Stomach smooth muscle (tissue), 2 donors: Measurements from ENCODE around the gene PPP1R3G.

Source experiments
- H3K27ac ChIP-seq: one replicate; pipeline ENCODE4 v1.7.0; 2013; ENCODE audit warnings: mild to moderate bottlenecking, low read length, inconsistent platforms
- H3K27me3 ChIP-seq, 2 donors: one replicate each; pipeline ENCODE4 v1.7.0; 2013; ENCODE audit warnings: low read length in 2 of 2; ENCODE audit not compliant: insufficient read depth in 2 of 2, control insufficient read depth in 1 of 2
- H3K36me3 ChIP-seq, 2 donors: one replicate each; pipeline ENCODE4 v1.7.0; 2013; ENCODE audit warnings: low read length in 2 of 2; ENCODE audit not compliant: control insufficient read depth in 2 of 2, insufficient read depth in 2 of 2
- H3K4me1 ChIP-seq: one replicate; pipeline ENCODE4 v1.7.0; 2013; ENCODE audit warnings: low read length; ENCODE audit not compliant: control insufficient read depth, insufficient read depth
- H3K4me3 ChIP-seq, 2 donors: one replicate each; pipeline ENCODE4 v1.7.0; 2013; ENCODE audit warnings: low read length in 2 of 2
- H3K9ac ChIP-seq, 2 donors: one replicate each; pipeline ENCODE4 v1.7.0; 2013; ENCODE audit warnings: low read length in 2 of 2, mild to moderate bottlenecking in 1 of 2
- H3K9me3 ChIP-seq, 2 donors: one replicate each; pipeline ENCODE4 v1.7.0; 2013; ENCODE audit warnings: low read length in 2 of 2; ENCODE audit not compliant: control insufficient read depth in 2 of 2
- donor health status: healthy.
- donor health status: Pancreatic carcinoma.

PPP1R3G gene

DNA sequence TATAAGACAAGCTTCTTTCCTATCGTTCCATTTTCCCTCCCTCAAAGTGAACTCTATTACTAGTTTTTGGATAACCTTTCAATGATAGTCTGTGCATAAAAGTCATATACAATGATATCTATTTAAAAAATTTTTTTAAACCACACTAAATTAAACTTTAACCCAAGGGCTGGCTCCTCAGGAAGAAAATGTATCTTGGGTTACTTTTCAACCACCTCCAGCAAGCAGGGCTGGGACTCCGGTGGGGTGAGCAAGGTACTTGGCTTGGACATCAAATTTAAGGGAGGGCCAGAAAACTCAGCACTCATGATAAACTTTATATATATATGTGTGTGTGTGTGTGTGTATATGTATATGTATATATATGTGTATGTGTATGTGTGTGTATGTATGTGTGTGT is 13.9 kb upstream of the PPP1R3G start:
- no peaks in the 10 kb centered on the region for H3K27me3 ChIP-seq
- no peak overlapping the region for H3K4me3 ChIP-seq
- no peak overlapping the region for H3K27ac ChIP-seq
- H3K9ac ChIP-seq: no peak overlapping the region
- no peaks in the 10 kb centered on the region for H3K36me3 ChIP-seq
- H3K9me3 ChIP-seq: peaks cover 0 to 6% of the 10 kb centered on the region in 2 donors
- no peaks in the 10 kb centered on the region for H3K4me1 ChIP-seq

DNA sequence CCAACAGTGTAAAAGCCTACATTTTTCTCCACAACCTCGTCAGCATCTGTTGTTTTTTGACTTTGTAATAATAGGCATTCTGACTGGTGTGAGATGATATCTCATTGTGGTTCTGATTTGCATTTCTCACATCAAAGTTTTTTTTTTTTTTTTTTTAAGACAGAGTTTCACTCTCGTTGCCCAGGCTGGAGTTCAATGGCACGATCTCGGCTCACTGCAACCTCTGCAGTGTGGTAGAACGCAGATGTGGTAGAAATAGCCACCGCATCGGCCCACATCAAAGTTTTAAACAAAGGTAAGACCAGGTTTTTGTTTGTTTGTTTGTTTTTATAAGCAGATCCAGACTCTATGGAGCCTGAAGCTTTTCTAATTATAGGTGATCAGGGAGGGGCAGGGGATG is 12.7 kb upstream of the PPP1R3G start:
- H3K36me3 ChIP-seq: no peaks in the 10 kb centered on the region
- H3K9me3 ChIP-seq: peaks cover 0 to 2% of the 10 kb centered on the region in 2 donors
- H3K4me3 ChIP-seq: no peak overlapping the region
- no peaks in the 10 kb centered on the region for H3K4me1 ChIP-seq
- no peaks in the 10 kb centered on the region for H3K27me3 ChIP-seq
- H3K9ac ChIP-seq: no peak overlapping the region
- no peak overlapping the region for H3K27ac ChIP-seq

DNA sequence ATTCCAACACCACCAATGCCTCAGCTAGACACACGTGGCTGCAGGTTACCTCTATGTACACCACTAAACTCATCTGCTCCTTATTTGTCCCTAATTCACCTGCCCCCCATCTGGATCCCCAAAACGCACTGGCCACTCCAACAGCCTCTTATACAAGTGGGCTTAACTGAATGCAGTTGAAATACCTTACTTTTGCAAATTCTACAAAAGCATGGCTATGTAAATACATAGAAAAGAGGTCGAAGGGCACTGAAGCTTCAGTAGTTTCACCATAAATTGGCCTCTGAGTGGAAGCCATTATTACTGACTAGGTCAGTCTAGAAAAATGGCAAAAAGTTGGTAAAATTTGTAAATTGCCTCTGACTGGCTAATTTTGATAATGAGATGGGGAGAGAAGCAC is 11.1 kb upstream of the PPP1R3G start:
- H3K36me3 ChIP-seq: no peaks in the 10 kb centered on the region
- no peaks in the 10 kb centered on the region for H3K27me3 ChIP-seq
- no peak overlapping the region for H3K4me3 ChIP-seq
- H3K27ac ChIP-seq: no peak overlapping the region
- no peaks in the 10 kb centered on the region for H3K9me3 ChIP-seq
- H3K9ac ChIP-seq: no peak overlapping the region
- no peaks in the 10 kb centered on the region for H3K4me1 ChIP-seq

DNA sequence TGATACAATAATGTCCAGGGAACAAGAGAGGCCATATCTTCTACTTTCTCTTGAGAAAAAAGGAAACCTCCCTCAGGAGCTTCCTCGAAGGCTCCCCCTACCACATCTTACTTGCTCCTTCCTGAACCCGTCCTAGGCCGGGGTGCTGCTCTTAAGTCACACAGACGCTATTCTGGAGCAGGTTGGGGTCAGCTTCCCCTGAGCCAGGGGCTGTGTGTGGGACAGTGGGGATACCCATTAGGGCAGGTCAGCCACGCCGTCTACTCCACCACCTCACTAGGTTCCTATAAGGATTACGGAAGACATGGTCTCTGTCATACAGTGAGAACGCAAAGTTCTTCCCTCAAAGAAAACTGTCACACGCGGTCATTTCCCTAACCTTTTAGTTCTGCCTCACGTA is 8.2 kb upstream of the PPP1R3G start:
- no peak overlapping the region for H3K4me3 ChIP-seq
- H3K27ac ChIP-seq: no peak overlapping the region
- H3K27me3 ChIP-seq: no peaks in the 10 kb centered on the region
- H3K9me3 ChIP-seq: no peaks in the 10 kb centered on the region
- H3K36me3 ChIP-seq: no peaks in the 10 kb centered on the region
- H3K9ac ChIP-seq: no peak overlapping the region
- peaks cover 2% of the 10 kb centered on the region for H3K4me1 ChIP-seq

DNA sequence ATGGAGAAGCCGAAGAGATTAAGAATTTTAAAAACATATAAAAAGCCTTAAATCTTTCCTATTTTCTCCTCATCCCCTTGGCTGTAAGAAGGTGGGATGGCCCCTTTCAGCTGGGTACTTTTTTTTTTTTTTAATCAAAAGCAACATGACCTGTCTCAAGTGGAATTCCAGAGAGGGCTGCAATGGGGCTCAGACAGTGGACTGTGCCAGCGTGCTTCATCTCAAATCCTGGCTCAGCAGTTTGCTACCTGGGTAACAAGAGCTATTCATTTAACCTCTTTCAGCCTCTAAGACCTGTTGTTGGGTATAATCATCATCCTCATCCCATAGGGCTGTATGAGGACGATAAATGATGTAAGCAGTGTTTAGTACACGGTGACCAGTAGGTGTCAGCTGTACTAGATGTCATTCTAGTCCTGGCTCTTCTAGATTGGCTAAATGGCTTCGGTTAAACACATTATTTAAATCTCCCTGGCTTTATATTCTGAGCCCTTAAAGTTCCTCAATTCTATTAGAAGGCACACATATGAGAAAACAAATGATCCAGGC is 6.9 kb upstream of the PPP1R3G start:
- Histone ChIP-seq H3K27me3 (no peaks in the 10 kb centered on the region), H3K4me1 (peaks cover 2% of the 10 kb centered on the region), H3K27ac (no peak overlapping the region), H3K9ac (no peak overlapping the region), H3K36me3 (no peaks in the 10 kb centered on the region), H3K4me3 (no peak overlapping the region), H3K9me3 (no peaks in the 10 kb centered on the region)

DNA sequence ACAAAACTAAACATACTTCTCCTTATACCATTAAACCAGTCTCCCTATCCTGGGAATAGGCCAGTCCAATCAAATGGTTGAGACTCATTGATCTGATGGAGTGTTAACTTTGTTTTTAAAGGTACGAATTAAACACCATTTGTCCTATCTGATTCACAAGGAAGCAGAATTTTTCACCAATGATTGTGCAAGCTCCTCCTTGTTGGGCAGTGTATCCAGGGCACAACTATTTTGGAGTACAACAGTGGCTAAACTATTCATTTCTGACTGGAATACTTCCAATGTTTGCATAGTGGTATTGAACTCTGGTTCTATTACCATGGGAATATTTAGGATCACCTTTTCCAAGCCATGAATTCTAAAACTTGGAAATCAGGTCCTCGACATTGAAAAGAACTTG is 5.4 kb upstream of the PPP1R3G start:
- no peaks in the 10 kb centered on the region for H3K36me3 ChIP-seq
- H3K27me3 ChIP-seq: no peaks in the 10 kb centered on the region
- H3K4me3 ChIP-seq: no peak overlapping the region
- no peak overlapping the region for H3K27ac ChIP-seq
- H3K9ac ChIP-seq: no peak overlapping the region
- H3K9me3 ChIP-seq: no peaks in the 10 kb centered on the region
- peaks cover 7% of the 10 kb centered on the region for H3K4me1 ChIP-seq

DNA sequence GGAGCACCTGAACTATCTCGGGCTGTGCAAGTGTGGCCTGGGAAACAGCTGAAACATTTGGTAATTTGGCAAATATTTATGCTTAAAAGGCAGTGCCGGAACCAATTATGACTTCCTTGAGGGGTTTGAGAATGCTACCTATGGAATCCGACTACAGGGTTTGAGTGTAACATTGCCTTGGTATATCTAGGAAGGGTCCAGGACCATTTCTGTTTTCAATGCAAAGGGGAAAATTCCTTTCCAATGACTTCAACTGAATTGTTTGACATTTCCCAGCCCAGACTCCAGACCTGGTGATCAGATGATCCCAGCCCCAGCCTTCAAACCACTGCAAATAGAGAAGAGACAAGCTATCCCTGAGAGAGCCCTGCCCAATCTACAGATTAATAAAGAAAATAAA is 4.6 kb upstream of the PPP1R3G start:
- H3K36me3 ChIP-seq: no peaks in the 10 kb centered on the region
- no peaks in the 10 kb centered on the region for H3K27me3 ChIP-seq
- no peak overlapping the region for H3K9ac ChIP-seq
- H3K4me1 ChIP-seq: peaks cover 7% of the 10 kb centered on the region
- no peaks in the 10 kb centered on the region for H3K9me3 ChIP-seq
- no peak overlapping the region for H3K27ac ChIP-seq
- no peak overlapping the region for H3K4me3 ChIP-seq

DNA sequence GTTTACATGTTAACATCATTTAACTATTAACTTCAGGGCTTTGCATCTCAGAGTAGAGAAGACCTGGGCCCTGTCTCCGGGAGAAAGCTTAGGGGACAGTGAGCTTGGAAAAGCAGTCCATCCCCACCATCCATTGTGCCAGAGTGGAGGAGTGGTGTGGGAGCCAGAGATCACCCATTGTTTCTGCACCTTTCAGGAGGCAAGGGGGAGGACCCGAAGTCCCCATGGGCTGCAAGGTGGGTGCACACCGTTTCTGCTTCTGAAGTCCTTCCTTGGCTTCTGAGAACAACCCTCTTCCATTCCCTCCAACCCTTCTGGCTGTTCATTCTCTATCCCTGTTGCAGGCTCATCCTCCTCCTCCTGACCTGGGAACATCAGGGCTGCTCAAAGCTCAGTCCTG is 4.0 kb upstream of the PPP1R3G start:
- no peak overlapping the region for H3K9ac ChIP-seq
- no peak overlapping the region for H3K4me3 ChIP-seq
- H3K4me1 ChIP-seq: peaks cover 13% of the 10 kb centered on the region
- H3K9me3 ChIP-seq: no peaks in the 10 kb centered on the region
- no peaks in the 10 kb centered on the region for H3K27me3 ChIP-seq
- no peaks in the 10 kb centered on the region for H3K36me3 ChIP-seq
- H3K27ac ChIP-seq: no peak overlapping the region

DNA sequence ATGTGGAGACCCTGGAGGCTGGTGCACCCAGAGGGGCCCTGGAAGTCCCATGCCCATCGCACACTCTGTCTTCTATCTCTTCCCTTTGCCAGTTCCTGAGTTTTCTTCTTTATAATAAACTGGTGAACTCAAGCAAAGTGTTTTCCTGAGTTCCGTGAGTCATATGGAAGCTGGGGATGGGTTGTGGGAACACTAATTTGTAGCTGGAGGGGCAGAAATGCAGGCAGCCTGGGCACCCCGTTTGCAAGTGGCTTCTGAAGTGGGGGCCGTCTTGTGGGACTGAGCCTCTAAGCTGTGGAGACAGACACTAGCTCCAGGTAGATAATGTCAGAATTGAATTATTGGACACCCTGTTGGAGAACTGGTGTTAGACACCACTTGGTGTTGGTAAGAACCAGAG is 3.2 kb upstream of the PPP1R3G start:
- Histone ChIP-seq H3K4me1 (peaks cover 17% of the 10 kb centered on the region), H3K4me3 (no peak overlapping the region), H3K9ac (no peak overlapping the region), H3K9me3 (no peaks in the 10 kb centered on the region), H3K36me3 (no peaks in the 10 kb centered on the region), H3K27ac (no peak overlapping the region), H3K27me3 (no peaks in the 10 kb centered on the region)

DNA sequence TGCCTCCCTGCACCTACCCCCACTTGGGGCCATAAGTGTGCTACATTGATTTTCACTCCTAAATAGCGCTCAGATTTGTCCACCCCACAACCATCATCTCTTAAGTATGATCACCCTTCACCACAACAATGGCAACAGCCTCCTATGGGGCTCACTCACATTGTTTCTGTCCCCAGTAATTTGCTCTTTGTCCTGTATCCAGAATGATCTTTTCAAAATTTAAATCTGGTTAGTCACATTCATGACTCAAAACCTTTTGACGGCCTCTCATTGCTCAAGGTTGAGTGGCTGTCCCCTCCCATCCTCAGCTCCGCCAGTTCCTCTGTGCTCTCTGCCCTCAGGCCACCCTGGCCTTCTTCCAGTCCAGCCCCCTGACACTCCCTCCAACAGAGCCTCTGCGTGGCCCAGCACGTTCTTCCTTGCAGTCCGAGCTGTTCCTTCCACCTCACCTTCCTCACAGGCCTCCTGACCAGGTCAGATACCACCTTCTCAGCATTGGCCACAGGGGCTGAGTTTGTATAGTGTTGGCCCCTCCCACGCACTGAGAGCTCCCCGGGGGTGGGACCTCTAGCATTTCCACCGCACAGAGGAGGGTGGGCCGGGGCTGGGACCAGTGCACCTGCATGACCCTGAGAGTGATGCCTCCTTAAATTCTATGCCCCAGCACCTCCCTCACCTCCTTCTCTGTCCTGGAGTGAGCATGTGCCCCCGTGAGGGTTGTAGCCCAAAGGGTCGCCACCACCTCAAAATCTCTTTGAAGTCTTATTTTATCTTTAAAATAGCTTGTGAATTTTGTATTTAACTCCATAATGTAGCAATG is 2.4 kb upstream of the PPP1R3G start:
- H3K27ac ChIP-seq: no peak overlapping the region
- peaks cover 21% of the 10 kb centered on the region for H3K4me1 ChIP-seq
- H3K9me3 ChIP-seq: no peaks in the 10 kb centered on the region
- no peak overlapping the region for H3K9ac ChIP-seq
- H3K4me3 ChIP-seq: no peak overlapping the region
- H3K36me3 ChIP-seq: no peaks in the 10 kb centered on the region
- H3K27me3 ChIP-seq: no peaks in the 10 kb centered on the region

DNA sequence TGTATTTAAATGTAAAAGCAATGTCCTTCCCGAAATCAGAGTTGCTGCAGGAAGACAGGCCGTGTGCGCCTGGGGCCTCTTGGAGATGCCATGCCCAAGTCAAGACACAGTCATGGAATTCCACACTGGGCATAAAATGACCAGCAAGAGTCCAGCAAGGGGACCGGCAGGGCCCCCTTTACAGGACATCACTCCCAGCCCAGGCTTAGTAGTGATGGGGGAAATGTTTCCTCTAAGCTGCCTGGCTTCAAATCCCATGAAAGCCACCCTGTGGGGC is 1.9 kb upstream of the PPP1R3G start:
- Histone ChIP-seq H3K9ac (no peak overlapping the region), H3K27me3 (no peaks in the 10 kb centered on the region), H3K4me1 (peaks cover 21% of the 10 kb centered on the region), H3K9me3 (no peaks in the 10 kb centered on the region), H3K4me3 (no peak overlapping the region), H3K27ac (no peak overlapping the region), H3K36me3 (no peaks in the 10 kb centered on the region)
